Measurements from ENCODE around the gene FHIT.
"Not testable (repeated sequence)": the region's sequence is repeated elsewhere in the genome, so short reads cannot be mapped to it uniquely, and the experiment has no call there.

FHIT gene

GRCh38 chr3:61227799-61228198 lies 23.5 kb downstream of the FHIT start:
- in situ Hi-C loops (cut with MboI; ENCODE audit: low sequenced_read_pairs): no loop called here

- in situ Hi-C loops (cut with MboI; ENCODE audit: low sequenced_read_pairs): no loop called here
These were observed 25.0 kb downstream of the FHIT start for GRCh38 chr3:61226166-61226686.

GRCh38 chr3:61224823-61225222 lies 26.4 kb downstream of the FHIT start:
- in situ Hi-C loops (cut with MboI; ENCODE audit: low sequenced_read_pairs): no loop called here

- in situ Hi-C loops (cut with MboI; ENCODE audit: low sequenced_read_pairs): no loop called here
These were observed 27.8 kb downstream of the FHIT start for GRCh38 chr3:61223451-61223850.

DNA sequence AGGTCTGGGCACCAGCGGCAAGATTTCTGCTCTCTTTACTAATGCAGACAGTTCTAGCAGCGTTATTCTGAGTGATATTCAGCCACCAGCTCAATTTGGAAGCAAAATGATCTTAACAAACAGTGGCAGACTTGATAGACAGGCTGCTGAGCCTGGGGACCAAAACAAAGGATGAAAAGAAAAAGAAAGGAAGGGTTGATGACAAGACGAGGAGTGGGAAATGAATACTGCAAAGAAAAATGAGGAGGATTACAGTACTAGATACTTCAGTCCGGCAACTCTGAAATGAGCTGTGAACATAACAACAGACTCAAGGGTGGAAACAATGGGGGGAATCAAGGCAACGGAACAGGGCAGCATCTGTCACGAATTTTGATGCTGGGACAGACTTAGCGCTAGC lies 28.8 kb downstream of the FHIT start:
- in situ Hi-C loops (cut with MboI; ENCODE audit: low sequenced_read_pairs): no loop called here

DNA sequence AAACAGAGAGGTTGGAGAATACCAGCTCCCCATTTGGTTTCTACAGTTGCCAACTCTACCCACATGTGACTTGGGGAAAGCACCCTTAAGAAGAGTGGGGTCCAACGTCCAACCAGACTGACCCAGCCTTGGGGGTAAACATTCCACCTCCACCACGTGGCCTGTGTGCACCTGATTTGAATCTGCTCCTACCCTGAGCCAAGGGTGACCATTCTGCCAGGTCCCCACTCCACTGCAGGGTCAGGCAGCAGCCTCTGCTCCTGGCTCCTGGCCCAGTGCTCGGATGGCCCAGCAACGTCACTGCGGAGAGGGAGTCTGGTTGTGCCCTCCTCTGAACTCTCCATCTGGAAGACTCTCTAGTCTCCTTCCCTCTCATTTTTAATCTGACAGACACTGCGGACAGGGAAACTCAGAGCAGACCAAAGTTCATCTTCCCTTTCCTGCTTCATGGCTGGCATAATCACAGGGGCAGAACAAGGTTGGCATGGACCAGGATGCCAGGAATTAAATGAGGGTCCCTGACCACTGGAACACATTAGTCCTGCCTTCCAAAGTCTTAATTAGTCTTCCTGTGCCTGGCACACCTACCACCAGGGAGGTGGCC lies 29.4 kb downstream of the FHIT start:
- in situ Hi-C loops (cut with MboI; ENCODE audit: low sequenced_read_pairs): no loop called here

DNA sequence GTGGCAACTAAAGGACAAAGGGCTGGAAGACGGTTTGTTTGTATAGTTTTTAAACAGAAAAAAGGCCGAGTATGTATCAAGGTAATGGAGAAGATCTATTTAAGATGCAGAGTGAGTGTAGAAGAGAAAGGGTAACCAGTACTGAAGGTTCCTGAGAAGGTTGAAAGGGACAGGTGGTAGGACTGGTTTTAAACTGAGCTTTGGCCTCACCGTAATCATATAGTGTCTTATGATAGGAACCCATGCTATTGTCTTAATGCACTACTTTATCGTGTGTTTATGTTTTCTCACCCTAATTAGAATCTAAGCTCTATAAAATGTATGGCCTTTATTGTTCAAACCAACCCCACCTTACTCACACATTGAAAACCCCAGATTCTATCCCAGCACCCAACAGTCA lies 32.7 kb downstream of the FHIT start:
- in situ Hi-C loops (cut with MboI; ENCODE audit: low sequenced_read_pairs): no loop called here

DNA sequence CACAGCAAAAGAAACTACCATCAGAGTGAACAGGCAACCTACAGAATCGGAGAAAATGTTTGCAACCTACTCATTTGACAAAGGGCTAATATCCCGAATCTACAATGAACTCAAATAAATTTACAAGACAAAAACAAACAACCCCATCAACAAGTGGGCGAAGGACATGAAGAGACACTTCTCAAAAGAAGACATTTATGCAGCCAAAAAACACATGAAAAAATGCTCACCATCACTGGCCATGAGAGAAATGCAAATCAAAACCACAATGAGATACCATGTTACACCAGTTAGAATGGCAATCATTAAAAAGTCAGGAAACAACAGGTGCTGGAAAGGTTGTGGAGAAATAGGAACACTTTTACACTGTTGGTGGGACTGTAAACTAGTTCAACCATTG lies 35.1 kb downstream of the FHIT start:
- in situ Hi-C loops (cut with MboI; ENCODE audit: low sequenced_read_pairs): not testable (repeated sequence)

DNA sequence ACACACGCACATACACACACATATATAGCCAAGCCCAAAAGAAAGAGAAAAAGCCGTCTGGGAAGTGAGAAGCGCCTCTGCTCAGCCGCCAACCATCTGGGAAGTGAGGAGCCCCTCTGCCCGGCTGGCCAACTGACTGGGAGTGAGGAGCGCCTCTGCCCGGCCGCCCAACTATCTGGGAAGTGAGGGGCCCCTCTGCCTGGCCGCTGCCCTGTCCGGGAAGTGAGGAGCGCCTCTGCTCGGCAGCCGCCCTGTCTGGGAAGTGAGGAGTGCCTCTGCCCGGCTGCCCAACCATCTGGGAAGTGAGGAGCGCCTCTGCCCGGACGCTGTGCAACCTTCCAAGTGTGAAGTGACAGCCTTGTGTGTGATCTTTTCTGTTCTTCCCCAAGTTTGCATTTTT lies 49.2 kb downstream of the FHIT start:
- in situ Hi-C loops (cut with MboI; ENCODE audit: low sequenced_read_pairs): no loop called here

DNA sequence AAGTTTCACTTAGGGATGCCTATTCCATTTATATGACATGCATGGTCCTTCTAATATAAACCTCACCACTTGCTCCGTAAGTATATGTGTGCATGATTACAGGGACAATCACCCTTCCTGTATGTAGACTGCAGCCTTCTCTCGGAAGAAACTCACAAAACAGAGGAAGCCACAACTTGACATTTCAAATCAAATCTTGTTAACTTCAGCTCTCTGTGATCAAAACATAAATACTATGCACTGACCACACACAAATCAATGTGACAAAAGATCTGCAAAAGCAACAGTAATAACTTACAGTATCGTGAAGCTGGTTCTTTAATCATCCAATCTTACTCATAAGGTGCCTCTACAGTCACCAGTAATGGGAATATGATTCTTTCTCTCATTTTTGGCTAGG lies 50.2 kb downstream of the FHIT start:
- in situ Hi-C loops (cut with MboI; ENCODE audit: low sequenced_read_pairs): no loop called here

GRCh38 chr3:61200270-61200669 lies 51.0 kb downstream of the FHIT start:
- in situ Hi-C loops (cut with MboI; ENCODE audit: low sequenced_read_pairs): no loop called here

DNA sequence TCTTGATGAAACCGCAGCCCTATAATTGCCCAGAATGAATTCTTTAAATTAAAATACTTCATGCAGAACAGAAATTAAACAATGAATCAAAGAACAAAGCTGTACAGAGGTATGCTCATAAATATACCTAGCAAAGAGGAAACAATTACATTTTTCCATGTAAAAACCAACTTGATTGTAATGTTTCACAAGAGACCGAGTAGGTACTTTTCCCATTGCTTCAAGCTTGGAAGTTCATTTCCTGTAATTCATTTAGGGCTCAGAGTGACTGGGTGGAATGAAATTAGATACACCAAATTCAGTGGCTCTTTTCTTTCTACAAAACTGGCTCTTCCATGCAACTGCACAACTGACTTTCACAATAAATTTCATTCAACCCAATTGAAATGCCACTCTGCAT lies 51.4 kb downstream of the FHIT start:
- in situ Hi-C loops (cut with MboI; ENCODE audit: low sequenced_read_pairs): no loop called here

- in situ Hi-C loops (cut with MboI; ENCODE audit: low sequenced_read_pairs): no loop called here
These were observed 56.2 kb downstream of the FHIT start for GRCh38 chr3:61194892-61195538.

- in situ Hi-C loops (cut with MboI; ENCODE audit: low sequenced_read_pairs): no loop called here
These were observed 59.0 kb downstream of the FHIT start for GRCh38 chr3:61192222-61192621.

DNA sequence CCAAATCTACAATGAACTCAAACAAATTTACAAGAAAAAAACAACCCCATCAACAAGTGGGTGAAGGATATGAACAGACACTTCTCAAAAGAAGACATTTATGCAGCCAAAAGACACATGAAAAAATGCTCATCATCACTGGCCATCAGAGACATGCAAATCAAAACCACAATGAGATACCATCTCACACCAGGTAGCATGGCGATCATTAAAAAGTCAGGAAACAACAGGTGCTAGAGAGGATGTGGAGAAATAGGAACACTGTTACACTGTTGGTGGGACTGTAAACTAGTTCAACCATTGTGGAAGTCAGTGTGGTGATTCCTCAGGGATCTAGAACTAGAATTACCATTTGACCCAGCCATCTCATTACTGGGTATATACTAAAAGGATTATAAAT lies 61.0 kb downstream of the FHIT start:
- in situ Hi-C loops (cut with MboI; ENCODE audit: low sequenced_read_pairs): not testable (repeated sequence)

- in situ Hi-C loops (cut with MboI; ENCODE audit: low sequenced_read_pairs): no loop called here
These were observed 65.2 kb downstream of the FHIT start for GRCh38 chr3:61186030-61186429.

- in situ Hi-C loops (cut with MboI; ENCODE audit: low sequenced_read_pairs): no loop called here
These were observed 66.3 kb downstream of the FHIT start for GRCh38 chr3:61184956-61185355.

GRCh38 chr3:61182662-61183061 lies 68.6 kb downstream of the FHIT start:
- in situ Hi-C loops (cut with MboI; ENCODE audit: low sequenced_read_pairs): no loop called here

- in situ Hi-C loops (cut with MboI; ENCODE audit: low sequenced_read_pairs): no loop called here
These were observed 69.4 kb downstream of the FHIT start for GRCh38 chr3:61181874-61182273.

- in situ Hi-C loops (cut with MboI; ENCODE audit: low sequenced_read_pairs): no loop called here
These were observed 71.0 kb downstream of the FHIT start for GRCh38 chr3:61180206-61180605.

GRCh38 chr3:61178167-61178566 lies 73.1 kb downstream of the FHIT start:
- in situ Hi-C loops (cut with MboI; ENCODE audit: low sequenced_read_pairs): no loop called here

- in situ Hi-C loops (cut with MboI; ENCODE audit: low sequenced_read_pairs): no loop called here
These were observed 73.8 kb downstream of the FHIT start for GRCh38 chr3:61177450-61177849.

DNA sequence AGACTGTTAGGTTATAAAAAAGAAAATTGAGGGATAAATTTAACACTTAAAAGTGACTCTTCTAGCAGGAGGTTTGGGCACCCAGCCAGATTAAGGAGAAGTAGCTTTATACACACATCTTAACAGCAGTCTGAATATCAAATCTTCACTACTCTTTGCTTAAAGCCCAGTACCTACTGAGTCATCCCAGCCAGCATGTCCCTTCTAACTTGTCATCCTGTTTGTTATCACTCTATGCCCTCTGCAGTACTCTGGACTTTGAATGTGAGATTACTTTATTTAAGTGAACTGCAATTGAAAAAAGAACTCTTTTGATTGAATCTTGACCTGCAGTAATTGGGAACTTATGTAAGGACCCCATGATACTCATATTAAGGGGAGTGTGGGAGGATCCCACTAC lies 77.6 kb downstream of the FHIT start:
- in situ Hi-C loops (cut with MboI; ENCODE audit: low sequenced_read_pairs): no loop called here

Measured in HL-60/S4 treated with retinoic acid at 250 ng/mL for 4 days and 3 days (cell line).